Measurements from ENCODE around the gene FOXP4. TPM values are rescaled to one million over a fixed set of nuclear protein-coding genes. Genes with fewer than 3 reads are reported as not detected.
A peak's percentile ranks its signal among the peaks of the same experiment; 100 is the strongest.

The FOXP4 gene
- total RNA-seq, 1 donor from 2014 or later: 26.9 TPM

DNA sequence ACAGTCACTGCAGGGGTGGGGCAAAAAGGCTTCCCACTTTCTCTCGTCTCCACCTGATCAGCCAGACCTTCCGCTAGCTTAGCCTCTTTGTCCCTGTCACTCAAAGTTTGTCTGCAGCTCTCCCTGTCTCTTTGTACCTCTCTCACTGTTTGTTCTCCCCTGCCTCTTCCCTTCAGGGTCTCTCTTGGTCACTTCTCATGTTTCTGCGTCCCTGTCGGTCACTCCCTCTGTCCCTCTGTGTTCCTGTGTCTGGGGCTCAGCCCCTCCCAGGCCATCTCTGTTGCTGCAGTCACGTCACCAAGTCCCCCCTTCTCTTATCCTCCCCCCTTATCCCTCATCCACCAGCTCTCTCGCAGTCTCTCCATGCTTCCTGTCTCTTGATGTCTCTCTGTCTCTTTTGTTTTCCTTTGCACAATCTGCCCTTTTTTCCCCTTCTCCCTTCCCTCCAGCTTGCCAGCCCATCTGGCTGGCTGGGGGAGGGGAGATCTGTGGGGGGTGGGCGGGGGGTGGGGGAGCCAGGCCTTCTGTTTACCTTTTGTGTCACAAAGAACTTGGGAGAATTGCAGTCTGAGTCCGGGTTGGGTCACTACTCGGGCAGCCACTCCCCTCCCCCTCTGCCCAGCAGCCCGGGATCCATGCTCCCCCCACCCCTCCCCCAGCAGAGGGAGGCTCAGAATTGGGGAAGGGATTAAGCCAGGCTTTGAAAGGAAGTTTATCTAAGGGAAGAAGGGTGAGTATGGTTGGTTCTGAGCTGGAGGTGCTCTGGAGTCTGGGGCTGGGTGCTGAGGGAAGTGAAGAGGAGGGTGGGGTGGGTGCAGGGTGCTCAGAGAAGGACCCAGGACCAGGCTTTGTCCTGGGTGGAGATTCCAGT, 32.3 kb downstream of the FOXP4 start:
- H3K4me3 Mint-ChIP-seq (ENCODE audit: unreplicated experiment): peak overlapping the region; percentile 20
- DNase-seq (ENCODE audit: extremely low spot score, unreplicated experiment): no peak
- H3K4me1 Mint-ChIP-seq (ENCODE audit: unreplicated experiment): peaks cover 48% of the 10 kb centered on the region

GRCh38 chr6:41579088-41579610, 33.0 kb downstream of the FOXP4 start:
- Mint-ChIP-seq H3K36me3 (ENCODE audit: unreplicated experiment) (no peaks in the 10 kb centered on the region), H3K27me3 (ENCODE audit: unreplicated experiment) (no peaks in the 10 kb centered on the region), H3K4me3 (ENCODE audit: unreplicated experiment) (no peak overlapping the region), H3K9me3 (ENCODE audit: unreplicated experiment) (no peaks in the 10 kb centered on the region), H3K27ac (ENCODE audit: unreplicated experiment) (peak overlapping the region; percentile 72), H3K4me1 (ENCODE audit: unreplicated experiment) (peaks cover 48% of the 10 kb centered on the region)
- TF ChIP-seq, protein P1, sequence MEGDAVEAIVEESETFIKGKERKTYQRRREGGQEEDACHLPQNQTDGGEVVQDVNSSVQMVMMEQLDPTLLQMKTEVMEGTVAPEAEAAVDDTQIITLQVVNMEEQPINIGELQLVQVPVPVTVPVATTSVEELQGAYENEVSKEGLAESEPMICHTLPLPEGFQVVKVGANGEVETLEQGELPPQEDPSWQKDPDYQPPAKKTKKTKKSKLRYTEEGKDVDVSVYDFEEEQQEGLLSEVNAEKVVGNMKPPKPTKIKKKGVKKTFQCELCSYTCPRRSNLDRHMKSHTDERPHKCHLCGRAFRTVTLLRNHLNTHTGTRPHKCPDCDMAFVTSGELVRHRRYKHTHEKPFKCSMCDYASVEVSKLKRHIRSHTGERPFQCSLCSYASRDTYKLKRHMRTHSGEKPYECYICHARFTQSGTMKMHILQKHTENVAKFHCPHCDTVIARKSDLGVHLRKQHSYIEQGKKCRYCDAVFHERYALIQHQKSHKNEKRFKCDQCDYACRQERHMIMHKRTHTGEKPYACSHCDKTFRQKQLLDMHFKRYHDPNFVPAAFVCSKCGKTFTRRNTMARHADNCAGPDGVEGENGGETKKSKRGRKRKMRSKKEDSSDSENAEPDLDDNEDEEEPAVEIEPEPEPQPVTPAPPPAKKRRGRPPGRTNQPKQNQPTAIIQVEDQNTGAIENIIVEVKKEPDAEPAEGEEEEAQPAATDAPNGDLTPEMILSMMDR (IDR thresholded peaks at IDR 0.05): no peak
- DNase-seq (ENCODE audit: extremely low spot score, unreplicated experiment): no peak

More for the DNA sequence above, 32.3 kb downstream of the FOXP4 start:
- Mint-ChIP-seq H3K9me3 (ENCODE audit: unreplicated experiment) (no peaks in the 10 kb centered on the region), H3K27me3 (ENCODE audit: unreplicated experiment) (no peaks in the 10 kb centered on the region), H3K36me3 (ENCODE audit: unreplicated experiment) (no peaks in the 10 kb centered on the region), H3K27ac (ENCODE audit: unreplicated experiment) (peak overlapping the region; percentile 77)
- TF ChIP-seq, protein P1 (IDR thresholded peaks at IDR 0.05): no peak

DNA sequence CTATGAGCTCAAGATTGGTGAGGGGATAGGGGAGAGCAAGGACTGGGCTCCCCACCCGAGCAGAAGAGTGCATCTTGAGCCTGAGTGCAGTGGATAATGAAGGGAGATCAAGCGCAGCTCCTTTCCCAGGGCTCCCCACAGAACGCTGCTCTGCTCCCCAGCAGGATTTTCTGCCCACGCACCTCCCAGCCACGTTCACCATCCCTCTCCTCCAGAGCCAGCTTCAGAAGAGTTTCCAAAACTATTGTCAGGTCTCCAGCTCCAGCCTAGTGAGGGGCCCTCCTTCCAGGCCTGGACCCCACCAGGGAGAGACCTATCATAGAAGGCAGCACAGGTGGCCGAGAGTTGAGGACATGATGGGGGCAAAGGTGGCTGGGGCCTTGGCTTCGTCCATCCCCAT, 34.5 kb downstream of the FOXP4 start:
- H3K27me3 Mint-ChIP-seq (ENCODE audit: unreplicated experiment): no peaks in the 10 kb centered on the region
- H3K27ac Mint-ChIP-seq (ENCODE audit: unreplicated experiment): no peak overlapping the region
- DNase-seq (ENCODE audit: extremely low spot score, unreplicated experiment): no peak
- H3K9me3 Mint-ChIP-seq (ENCODE audit: unreplicated experiment): no peaks in the 10 kb centered on the region
- peaks cover 46% of the 10 kb centered on the region for H3K4me1 Mint-ChIP-seq (ENCODE audit: unreplicated experiment)
- H3K36me3 Mint-ChIP-seq (ENCODE audit: unreplicated experiment): no peaks in the 10 kb centered on the region
- TF ChIP-seq, protein P1 (IDR thresholded peaks at IDR 0.05): no peak
- H3K4me3 Mint-ChIP-seq (ENCODE audit: unreplicated experiment): no peak overlapping the region

DNA sequence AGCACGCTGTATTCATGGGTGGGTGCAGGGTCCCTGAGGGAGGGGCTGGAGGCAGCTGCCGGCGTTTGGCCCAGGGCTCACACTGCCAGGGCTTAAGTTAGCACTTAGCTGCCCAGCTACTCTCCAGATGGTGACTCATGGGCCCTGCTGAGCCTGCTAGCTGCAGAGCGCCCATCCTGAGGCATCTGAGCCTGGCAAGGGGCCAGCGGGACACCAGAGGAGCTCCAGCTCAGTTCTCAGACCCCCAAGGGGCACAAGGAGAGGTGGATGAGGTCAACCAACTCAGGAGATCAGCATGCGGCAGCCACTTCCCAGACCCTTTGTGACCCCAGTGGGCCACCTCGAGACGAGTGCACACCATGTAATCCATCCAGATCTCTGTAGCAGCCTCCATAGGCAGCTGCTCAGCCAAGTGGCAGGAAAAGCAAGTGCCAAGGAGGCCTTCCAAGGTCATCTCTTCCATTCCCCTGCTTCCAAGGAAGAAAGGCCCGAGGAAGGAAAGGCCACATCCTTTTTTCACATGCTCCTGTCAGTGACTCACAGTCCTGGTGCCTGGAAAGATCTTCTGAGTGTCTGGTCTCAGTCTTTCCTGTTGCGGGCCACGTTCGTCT, 35.3 kb downstream of the FOXP4 start:
- peak; percentile 92 for DNase-seq (ENCODE audit: extremely low spot score, unreplicated experiment)
- Mint-ChIP-seq H3K4me3 (ENCODE audit: unreplicated experiment) (no peak overlapping the region), H3K36me3 (ENCODE audit: unreplicated experiment) (no peaks in the 10 kb centered on the region), H3K4me1 (ENCODE audit: unreplicated experiment) (peaks cover 44% of the 10 kb centered on the region), H3K27me3 (ENCODE audit: unreplicated experiment) (no peaks in the 10 kb centered on the region), H3K9me3 (ENCODE audit: unreplicated experiment) (no peaks in the 10 kb centered on the region), H3K27ac (ENCODE audit: unreplicated experiment) (peak overlapping the region; percentile 80)
- TF ChIP-seq, protein P1 (IDR thresholded peaks at IDR 0.05): no peak

GRCh38 chr6:41582540-41582939, 36.4 kb downstream of the FOXP4 start:
- no peak overlapping the region for H3K4me3 Mint-ChIP-seq (ENCODE audit: unreplicated experiment)
- H3K27ac Mint-ChIP-seq (ENCODE audit: unreplicated experiment): no peak overlapping the region
- no peak for DNase-seq (ENCODE audit: extremely low spot score, unreplicated experiment)
- TF ChIP-seq, protein P1 (IDR thresholded peaks at IDR 0.05): no peak
- H3K36me3 Mint-ChIP-seq (ENCODE audit: unreplicated experiment): no peaks in the 10 kb centered on the region
- H3K9me3 Mint-ChIP-seq (ENCODE audit: unreplicated experiment): no peaks in the 10 kb centered on the region
- peaks cover 42% of the 10 kb centered on the region for H3K4me1 Mint-ChIP-seq (ENCODE audit: unreplicated experiment)
- H3K27me3 Mint-ChIP-seq (ENCODE audit: unreplicated experiment): no peaks in the 10 kb centered on the region

Data from osteocyte (in vitro differentiated cells).